ENCODE data around the gene SLC16A12.

DNA sequence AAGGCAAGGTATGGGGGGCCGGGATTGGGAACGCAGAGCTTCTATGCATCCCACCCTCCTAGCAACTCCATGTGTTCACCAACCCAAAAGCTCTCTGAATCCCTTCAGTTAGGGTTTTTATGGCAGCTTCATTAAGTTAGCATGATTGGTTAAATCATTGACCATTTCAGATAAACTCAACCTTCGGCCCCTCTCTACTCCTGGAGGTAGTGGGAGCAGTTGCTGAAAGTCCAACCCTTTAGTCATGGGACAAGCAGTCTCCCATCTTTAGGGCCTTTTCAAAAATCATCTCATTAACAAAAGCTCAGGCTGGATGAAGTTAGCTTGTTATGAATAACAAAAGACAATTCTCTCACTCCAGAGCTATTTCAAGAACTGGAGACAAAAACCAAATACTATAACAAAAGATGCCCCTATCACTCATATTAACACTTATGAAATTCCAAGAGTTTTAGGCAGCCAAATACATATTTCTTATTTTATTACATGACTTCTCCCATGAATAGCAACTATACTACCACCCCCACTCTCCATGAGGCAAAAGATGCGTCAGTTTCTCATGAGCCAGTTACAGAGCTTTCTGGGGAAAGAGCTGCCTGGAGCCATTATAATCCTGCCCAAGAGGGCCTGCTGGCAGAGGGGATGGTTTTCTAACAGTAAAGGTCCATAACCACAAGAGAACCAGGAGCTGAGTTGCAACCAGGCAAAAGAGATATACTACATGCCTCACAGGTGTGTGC, 44.6 kb downstream of the SLC16A12 start:
- TF ChIP-seq, protein P1, sequence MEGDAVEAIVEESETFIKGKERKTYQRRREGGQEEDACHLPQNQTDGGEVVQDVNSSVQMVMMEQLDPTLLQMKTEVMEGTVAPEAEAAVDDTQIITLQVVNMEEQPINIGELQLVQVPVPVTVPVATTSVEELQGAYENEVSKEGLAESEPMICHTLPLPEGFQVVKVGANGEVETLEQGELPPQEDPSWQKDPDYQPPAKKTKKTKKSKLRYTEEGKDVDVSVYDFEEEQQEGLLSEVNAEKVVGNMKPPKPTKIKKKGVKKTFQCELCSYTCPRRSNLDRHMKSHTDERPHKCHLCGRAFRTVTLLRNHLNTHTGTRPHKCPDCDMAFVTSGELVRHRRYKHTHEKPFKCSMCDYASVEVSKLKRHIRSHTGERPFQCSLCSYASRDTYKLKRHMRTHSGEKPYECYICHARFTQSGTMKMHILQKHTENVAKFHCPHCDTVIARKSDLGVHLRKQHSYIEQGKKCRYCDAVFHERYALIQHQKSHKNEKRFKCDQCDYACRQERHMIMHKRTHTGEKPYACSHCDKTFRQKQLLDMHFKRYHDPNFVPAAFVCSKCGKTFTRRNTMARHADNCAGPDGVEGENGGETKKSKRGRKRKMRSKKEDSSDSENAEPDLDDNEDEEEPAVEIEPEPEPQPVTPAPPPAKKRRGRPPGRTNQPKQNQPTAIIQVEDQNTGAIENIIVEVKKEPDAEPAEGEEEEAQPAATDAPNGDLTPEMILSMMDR (conservative IDR thresholded peaks at IDR 0.05; ENCODE audit: low read length): no peak
- no peak for TF ChIP-seq EZH2phosphoT487 (IDR thresholded peaks at IDR 0.05; ENCODE audit: borderline replicate concordance)

Data from Loucy (cell line).